ENCODE data around the gene JAKMIP1.

DNA sequence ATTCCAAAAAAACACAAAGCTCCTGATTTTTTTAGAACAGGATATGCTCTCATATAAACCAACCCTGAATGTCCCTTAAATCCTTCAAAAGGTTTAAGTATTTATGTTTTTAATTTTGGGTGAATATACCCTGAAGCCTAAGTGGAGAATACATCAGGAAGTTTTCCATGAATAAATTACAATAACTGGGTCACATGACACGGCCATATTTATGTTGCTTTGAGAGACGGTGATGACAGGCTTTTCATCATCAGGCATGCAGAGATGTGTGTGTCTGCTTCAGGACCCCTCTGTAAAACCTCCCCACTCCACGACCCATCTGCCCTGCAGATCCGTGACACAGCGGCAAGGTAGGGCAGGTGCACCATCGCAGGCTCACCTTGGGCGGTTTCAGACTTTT, 121.8 kb downstream of the JAKMIP1 start:
- TF ChIP-seq CTCF (IDR thresholded peaks at IDR 0.05) (no peak), POLR2A (IDR thresholded peaks at IDR 0.05) (no peak)
